GM12892 (cell line): Measurements from ENCODE around the gene ATG101.

ENCODE experiments used
- POLR2A ChIP-seq: IDR thresholded peaks from 2 replicates; pipeline ENCODE4 v1.6.1; 2011; ENCODE audit warnings: low read depth, low read length, control low read depth
- POLR2AphosphoS5 ChIP-seq: IDR thresholded peaks from 2 replicates; pipeline ENCODE4 v1.6.1; 2011; ENCODE audit warnings: low read depth, low read length, control low read depth
- TAF1 ChIP-seq: IDR thresholded peaks from 2 replicates; pipeline ENCODE4 v1.6.1; 2011; ENCODE audit warnings: low read depth, mild to moderate bottlenecking, control low read depth, low read length, borderline replicate concordance

DNA sequence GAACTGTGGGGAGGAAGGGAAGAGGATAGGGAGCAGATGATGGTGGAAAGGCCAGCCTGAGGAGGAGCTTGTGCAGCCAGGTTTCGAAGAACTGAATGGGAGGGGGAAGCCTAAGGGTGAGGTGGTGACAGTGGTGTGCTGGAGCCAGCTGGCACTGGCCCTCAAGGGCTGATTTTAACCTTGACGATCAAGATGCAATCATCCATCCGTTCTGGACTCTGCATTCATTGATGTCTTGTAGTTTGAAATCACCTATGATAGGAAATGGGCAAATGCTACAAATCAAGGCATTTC, 2.8 kb upstream of the ATG101 start:
- TF ChIP-seq POLR2AphosphoS5: no peak
- no peak for TF ChIP-seq TAF1
- no peak for TF ChIP-seq POLR2A
